HCT116 (cell line): ENCODE data around the gene BPIFB6. TPM values are rescaled to one million over a fixed set of nuclear protein-coding genes. Genes with fewer than 3 reads are reported as not detected.

Experiments used
- ATAC-seq: fragments of 200-7000 bp; cut with Tn5 transposase; 2 replicates; pipeline ENCODE4 v1.9.1; 2020; ENCODE audit warnings: mild to moderate bottlenecking, moderate library complexity
- BruUV-seq: library from RNA; stranded (reverse); fragments of 400-500 nt; replicated peaks from 2 replicates; lab custom pipeline; 2021; lab: Mats Ljungman, UMichigan
- CTCF ChIA-PET: fragments of 300-600 bp; sonication (Branson Sonifier 250); formaldehyde crosslinking; loops from one replicate; lab custom pipeline; 2021; ENCODE audit warnings: antibody characterized with exemption; lab: Charles Lee
- POLR2A ChIA-PET: fragments of 300-600, 350-600 bp; sonication (Branson Sonifier 250); formaldehyde crosslinking; loops from one replicate; lab custom pipeline; 2021; ENCODE audit warnings: antibody characterized with exemption; lab: Charles Lee
- RAD21 ChIA-PET, 2 experiments: fragments of 300-600 bp; sonication (Branson Sonifier 250); formaldehyde crosslinking; loops; one replicate each; lab custom pipeline; 2023; ENCODE audit warnings: low total read pairs in 2 of 2; ENCODE audit not compliant: uncharacterized antibody in 2 of 2, unreplicated experiment in 2 of 2, low non-redundant PET in 1 of 2; lab: Charles Lee
- DNase-seq: peaks from one replicate; pipeline ENCODE4 v3.0.0-alpha.2; 2010; ENCODE audit warnings: low read depth, low spot score
- H2AFZ ChIP-seq: fragments of 200-600 bp; shearing (Covaris generic), sonication (generic); 2 replicates; pipeline ENCODE4 v1.6.1; 2017; ENCODE audit warnings: low read depth, mixed run types, mixed read lengths, antibody characterized with exemption, low read length; ENCODE audit not compliant: poor library complexity, severe bottlenecking
- H3K27ac ChIP-seq: 2 replicates; pipeline ENCODE4 v1.5.1; 2012; ENCODE audit warnings: low read depth, low read length
- H3K27me3 ChIP-seq: fragments of 200-600 bp; sonication (generic); 2 replicates; pipeline ENCODE4 v1.6.1; 2016; ENCODE audit warnings: mixed run types, low read length, mixed read lengths; ENCODE audit not compliant: insufficient read depth
- H3K36me3 ChIP-seq, 2 experiments: fragments of 200-500 bp in 1 of 2; fragments of 200-600 bp in 1 of 2; sonication (Bioruptor generic) in 1 of 2; sonication (generic) in 1 of 2; 2 replicates each; pipeline versions ENCODE4 v1.5.1 to v1.6.1; 2014 to 2016; ENCODE audit warnings: low read length in 2 of 2, inconsistent platforms in 1 of 2, mixed read lengths in 1 of 2, mixed run types in 1 of 2; ENCODE audit not compliant: insufficient read depth in 2 of 2, control insufficient read depth in 1 of 2
- H3K4me1 ChIP-seq, 2 experiments: fragments of 200-600 bp in 1 of 2; sonication (generic) in 1 of 2; 2 replicates each; pipeline versions ENCODE4 v1.5.1 to v1.6.1; 2012 to 2017; ENCODE audit warnings: low read length in 2 of 2, inconsistent platforms in 1 of 2, mild to moderate bottlenecking in 1 of 2, mixed read lengths in 1 of 2, mixed run types in 1 of 2, moderate library complexity in 1 of 2; ENCODE audit not compliant: insufficient read depth in 2 of 2, control insufficient read depth in 1 of 2
- H3K4me2 ChIP-seq: fragments of 200-600 bp; sonication (generic); 2 replicates; pipeline ENCODE4 v1.6.1; 2017; ENCODE audit warnings: mixed run types, low read length, mixed read lengths
- H3K4me3 ChIP-seq, 2 experiments: fragments of 200-600 bp in 1 of 2; sonication (generic) in 1 of 2; replicated peaks in 1 of 2; 2 replicates each; pipeline ENCODE4 v1.5.1; 2011 to 2016; ENCODE audit warnings: low read length in 2 of 2, control low read depth in 1 of 2, low read depth in 1 of 2, mild to moderate bottlenecking in 1 of 2, mixed read lengths in 1 of 2, mixed run types in 1 of 2
- H3K79me2 ChIP-seq: fragments of 200-600 bp; sonication (generic); 2 replicates; pipeline ENCODE4 v1.6.1; 2017; ENCODE audit warnings: mild to moderate bottlenecking, mixed run types, low read length, moderate library complexity, mixed read lengths; ENCODE audit not compliant: insufficient read depth
- H3K9ac ChIP-seq: fragments of 200-600 bp; sonication (generic); 2 replicates; pipeline ENCODE4 v1.6.1; 2016; ENCODE audit warnings: low read length, mixed read lengths
- H3K9me2 ChIP-seq: fragments of 200-600 bp; sonication (generic), shearing (Covaris generic); 2 replicates; pipeline ENCODE4 v1.6.1; 2017; ENCODE audit warnings: mixed run types, mild to moderate bottlenecking, moderate library complexity; ENCODE audit not compliant: insufficient read depth
- H3K9me3 ChIP-seq, 2 experiments: fragments of 200-500 bp in 1 of 2; fragments of 200-600 bp in 1 of 2; sonication (Bioruptor generic) in 1 of 2; sonication (generic) in 1 of 2; 2 replicates each; pipeline ENCODE4 v1.6.1; 2014 to 2017; ENCODE audit warnings: low read length in 2 of 2, mixed read lengths in 2 of 2, inconsistent platforms in 1 of 2, low read depth in 1 of 2, mild to moderate bottlenecking in 1 of 2, mixed run types in 1 of 2, moderate library complexity in 1 of 2; ENCODE audit not compliant: control insufficient read depth in 1 of 2, insufficient read depth in 1 of 2
- H4K20me1 ChIP-seq: fragments of 200-600 bp; sonication (generic), shearing (Covaris generic); 2 replicates; pipeline ENCODE4 v1.6.1; 2017; ENCODE audit warnings: mixed run types, mild to moderate bottlenecking, moderate library complexity; ENCODE audit not compliant: insufficient read depth
- ATF3 ChIP-seq: IDR thresholded peaks from 2 replicates; pipeline ENCODE4 v1.6.1; 2012
- CBX3 ChIP-seq: IDR thresholded peaks from 2 replicates; pipeline ENCODE4 v1.6.1; 2012; ENCODE audit warnings: low read depth
- CEBPB ChIP-seq: IDR thresholded peaks from 2 replicates; pipeline ENCODE4 v1.6.1; 2012; ENCODE audit warnings: low read depth
- CTCF ChIP-seq, 3 experiments: fragments of 200-600 bp in 1 of 3; sonication (generic) in 1 of 3; IDR thresholded peaks in 2 of 3; conservative IDR thresholded peaks in 1 of 3; 2 replicates each; pipeline ENCODE4 v1.5.1; 2012 to 2017; ENCODE audit warnings: low read depth in 2 of 3, low read length in 2 of 3, antibody characterized with exemption in 1 of 3, borderline replicate concordance in 1 of 3, control low read depth in 1 of 3, mild to moderate bottlenecking in 1 of 3, mixed read lengths in 1 of 3, mixed run types in 1 of 3, moderate library complexity in 1 of 3; ENCODE audit not compliant: insufficient read depth in 1 of 3
- EGR1 ChIP-seq: IDR thresholded peaks from 2 replicates; pipeline ENCODE4 v1.6.1; 2012; ENCODE audit warnings: low read depth
- ELF1 ChIP-seq: IDR thresholded peaks from 2 replicates; pipeline ENCODE4 v1.6.1; 2012; ENCODE audit warnings: low read depth, borderline replicate concordance
- EZH2 ChIP-seq: fragments of 200-600 bp; sonication (generic); IDR thresholded peaks from 2 replicates; pipeline ENCODE4 v1.6.1; 2017; ENCODE audit warnings: antibody characterized with exemption, mixed run types
- EZH2phosphoT487 ChIP-seq: fragments of 200-600 bp; IDR thresholded peaks from 2 replicates; pipeline ENCODE4 v1.6.1; 2018; ENCODE audit warnings: antibody characterized with exemption, borderline replicate concordance
- FOSL1 ChIP-seq: IDR thresholded peaks from 2 replicates; pipeline ENCODE4 v1.6.1; 2012; ENCODE audit warnings: low read depth
- JUND ChIP-seq: IDR thresholded peaks from 2 replicates; pipeline ENCODE4 v1.6.1; 2012
- MAX ChIP-seq: IDR thresholded peaks from 2 replicates; pipeline ENCODE4 v1.6.1; 2012
- POLR2AphosphoS5 ChIP-seq: IDR thresholded peaks from 2 replicates; pipeline ENCODE4 v1.6.1; 2011; ENCODE audit warnings: mild to moderate bottlenecking, low read depth, low read length, moderate library complexity
- RAD21 ChIP-seq: IDR thresholded peaks from 2 replicates; pipeline ENCODE4 v1.6.1; 2012; ENCODE audit warnings: low read depth, mild to moderate bottlenecking
- SP1 ChIP-seq: IDR thresholded peaks from 2 replicates; pipeline ENCODE4 v1.6.1; 2012; ENCODE audit warnings: low read depth
- SRF ChIP-seq: IDR thresholded peaks from 2 replicates; pipeline ENCODE4 v1.6.1; 2012; ENCODE audit warnings: low read depth
- TCF7L2 ChIP-seq: IDR thresholded peaks from 2 replicates; pipeline ENCODE4 v1.7.0; 2011; ENCODE audit warnings: borderline replicate concordance, inconsistent platforms; ENCODE audit not compliant: insufficient read depth, insufficient read length; ENCODE audit errors: extremely low read depth
- YY1 ChIP-seq: IDR thresholded peaks from 2 replicates; pipeline ENCODE4 v1.6.1; 2011; ENCODE audit warnings: low read length, low read depth, moderate library complexity, mild to moderate bottlenecking; ENCODE audit not compliant: insufficient replicate concordance; ENCODE audit errors: extremely low read depth
- ZFX ChIP-seq: fragments of 450-650 bp; IDR thresholded peaks from 2 replicates; pipeline ENCODE4 v1.6.1; 2017
- ZNF274 ChIP-seq: fragments of 200-500 bp; sonication (Bioruptor generic); IDR thresholded peaks from 2 replicates; pipeline ENCODE4 v1.6.1; 2014; ENCODE audit warnings: mild to moderate bottlenecking, low read depth, low read length, inconsistent platforms
- intact Hi-C: fragments of 100-400 bp; cut with micrococcal nuclease; formaldehyde crosslinking; loops from 2 replicates; pipeline ENCODE4 v1.10.0; 2022
- total RNA-seq: library from RNA; stranded (reverse); gene quantifications from one replicate; pipeline ENCODE4 v1.2.1, GENCODE V29; 2021; ENCODE audit not compliant: unreplicated experiment
- TF ChIP-seq, protein P1 (sequence below): IDR thresholded peaks from 2 replicates; pipeline ENCODE4 v1.6.1; 2012; ENCODE audit warnings: low read depth

Gene BPIFB6
- total RNA-seq, 1 experiment from 2014 or later = not detected

GRCh38 chr20:33030569-33030968 is 879 bp upstream of the BPIFB6 start:
- Histone ChIP-seq H3K9me2 (no peaks in the 10 kb centered on the region), H3K27me3 (peaks cover 17% of the 10 kb centered on the region; the same call in 1 of the 2 replicates), H3K79me2 (no peaks in the 10 kb centered on the region), H3K4me1 (no peaks in the 10 kb centered on the region), H2AFZ (no peak overlapping the region), H3K36me3 (no peaks in the 10 kb centered on the region), H4K20me1 (no peaks in the 10 kb centered on the region), H3K4me3 (no peak overlapping the region), H3K4me2 (no peak overlapping the region), H3K9ac (no peak overlapping the region), H3K9me3 (no peaks in the 10 kb centered on the region), H3K27ac (no peak overlapping the region)
- POLR2A ChIA-PET = no interaction called here
- no peak for TF ChIP-seq POLR2AphosphoS5
- no peak for TF ChIP-seq EGR1
- no peak for TF ChIP-seq CEBPB
- TF ChIP-seq EZH2phosphoT487 = no peak
- TF ChIP-seq ZFX = no peak
- TF ChIP-seq SP1 = no peak
- no peak for TF ChIP-seq FOSL1
- no peak for TF ChIP-seq JUND
- no peak for TF ChIP-seq CBX3
- TF ChIP-seq EZH2 = no peak
- no peak for TF ChIP-seq TCF7L2
- TF ChIP-seq, protein P1, sequence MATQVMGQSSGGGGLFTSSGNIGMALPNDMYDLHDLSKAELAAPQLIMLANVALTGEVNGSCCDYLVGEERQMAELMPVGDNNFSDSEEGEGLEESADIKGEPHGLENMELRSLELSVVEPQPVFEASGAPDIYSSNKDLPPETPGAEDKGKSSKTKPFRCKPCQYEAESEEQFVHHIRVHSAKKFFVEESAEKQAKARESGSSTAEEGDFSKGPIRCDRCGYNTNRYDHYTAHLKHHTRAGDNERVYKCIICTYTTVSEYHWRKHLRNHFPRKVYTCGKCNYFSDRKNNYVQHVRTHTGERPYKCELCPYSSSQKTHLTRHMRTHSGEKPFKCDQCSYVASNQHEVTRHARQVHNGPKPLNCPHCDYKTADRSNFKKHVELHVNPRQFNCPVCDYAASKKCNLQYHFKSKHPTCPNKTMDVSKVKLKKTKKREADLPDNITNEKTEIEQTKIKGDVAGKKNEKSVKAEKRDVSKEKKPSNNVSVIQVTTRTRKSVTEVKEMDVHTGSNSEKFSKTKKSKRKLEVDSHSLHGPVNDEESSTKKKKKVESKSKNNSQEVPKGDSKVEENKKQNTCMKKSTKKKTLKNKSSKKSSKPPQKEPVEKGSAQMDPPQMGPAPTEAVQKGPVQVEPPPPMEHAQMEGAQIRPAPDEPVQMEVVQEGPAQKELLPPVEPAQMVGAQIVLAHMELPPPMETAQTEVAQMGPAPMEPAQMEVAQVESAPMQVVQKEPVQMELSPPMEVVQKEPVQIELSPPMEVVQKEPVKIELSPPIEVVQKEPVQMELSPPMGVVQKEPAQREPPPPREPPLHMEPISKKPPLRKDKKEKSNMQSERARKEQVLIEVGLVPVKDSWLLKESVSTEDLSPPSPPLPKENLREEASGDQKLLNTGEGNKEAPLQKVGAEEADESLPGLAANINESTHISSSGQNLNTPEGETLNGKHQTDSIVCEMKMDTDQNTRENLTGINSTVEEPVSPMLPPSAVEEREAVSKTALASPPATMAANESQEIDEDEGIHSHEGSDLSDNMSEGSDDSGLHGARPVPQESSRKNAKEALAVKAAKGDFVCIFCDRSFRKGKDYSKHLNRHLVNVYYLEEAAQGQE = no peak
- TF ChIP-seq YY1 = no peak
- no peak for TF ChIP-seq MAX
- TF ChIP-seq CTCF (IDR thresholded peaks at IDR 0.05 in 2 of 3, conservative IDR thresholded peaks at IDR 0.05 in 1 of 3; ENCODE audit: borderline replicate concordance in 1 of 3, insufficient read depth in 1 of 3, low read depth in 2 of 3, low read length in 2 of 3) = no peak
- TF ChIP-seq SRF = no peak
- TF ChIP-seq ELF1 = no peak
- no peak for TF ChIP-seq ATF3
- no peak for TF ChIP-seq ZNF274
- no peak for TF ChIP-seq RAD21
- intact Hi-C loops = no loop called here
- DNase-seq (no peak), ATAC-seq (no peak)
- CTCF ChIA-PET = no interaction called here
- RAD21 ChIA-PET = no interaction called here
- no TSS peak for BruUV-seq
